Common myeloid progenitor, CD34-positive (primary cell): ENCODE measurements around the gene SLC39A13.
A peak's percentile ranks its signal among the peaks of the same experiment; 100 is the strongest.

Source experiments
- CTCF ChIA-PET: fragments of 350-600 bp; sonication (Branson Sonifier 250); formaldehyde crosslinking; loops from one replicate; lab custom pipeline; 2021; ENCODE audit warnings: antibody characterized with exemption; lab: Charles Lee
- POLR2A ChIA-PET: fragments of 350-600 bp; sonication (Branson Sonifier 250); formaldehyde crosslinking; loops from one replicate; lab custom pipeline; 2021; ENCODE audit warnings: antibody characterized with exemption; lab: Charles Lee
- DNase-seq, 3 donors: peaks; one replicate each; pipeline versions ENCODE4 v3.0.0 to v3.0.0-alpha.2; 2013
- H3K27ac ChIP-seq, 2 experiments: 1 replicate in 1 of 2; 2 replicates in 1 of 2; pipeline ENCODE4 v1.7.0; 2013; ENCODE audit warnings: inconsistent platforms in 2 of 2, low read length in 2 of 2, mild to moderate bottlenecking in 2 of 2, low read depth in 1 of 2, moderate library complexity in 1 of 2; ENCODE audit not compliant: severe bottlenecking in 2 of 2, insufficient read depth in 1 of 2, poor library complexity in 1 of 2
- H3K27me3 ChIP-seq, 5 experiments: replicated peaks in 2 of 5; 1 replicate in 3 of 5; 2 replicates in 2 of 5; pipeline versions ENCODE4 v1.6.1 to v1.7.0; 2013; ENCODE audit warnings: low read length in 4 of 5, mild to moderate bottlenecking in 2 of 5, moderate library complexity in 2 of 5, inconsistent platforms in 1 of 5; ENCODE audit not compliant: insufficient read depth in 5 of 5, control insufficient read depth in 4 of 5
- H3K36me3 ChIP-seq, 4 experiments: 1 replicate in 2 of 4; 2 replicates in 2 of 4; pipeline versions ENCODE4 v1.6.1 to v1.7.0; 2013; ENCODE audit warnings: low read length in 3 of 4, control low read depth in 1 of 4, mild to moderate bottlenecking in 1 of 4; ENCODE audit not compliant: control insufficient read depth in 4 of 4, insufficient read depth in 4 of 4
- H3K4me1 ChIP-seq, 4 experiments: 1 replicate in 3 of 4; 2 replicates in 1 of 4; pipeline versions ENCODE4 v1.6.1 to v1.7.1; 2013; ENCODE audit warnings: low read length in 3 of 4, mild to moderate bottlenecking in 3 of 4, control low read depth in 1 of 4, inconsistent platforms in 1 of 4, moderate library complexity in 1 of 4; ENCODE audit not compliant: control insufficient read depth in 4 of 4, insufficient read depth in 4 of 4; ENCODE audit errors: control extremely low read depth in 1 of 4
- H3K4me3 ChIP-seq, 7 experiments: 1 replicate in 4 of 7; 2 replicates in 3 of 7; pipeline versions ENCODE4 v1.5.1 to v1.7.0; 2013; ENCODE audit warnings: mild to moderate bottlenecking in 7 of 7, low read length in 6 of 7, moderate library complexity in 6 of 7, inconsistent platforms in 2 of 7, low read depth in 2 of 7, control low read depth in 1 of 7; ENCODE audit not compliant: insufficient read depth in 4 of 7, control insufficient read depth in 1 of 7; ENCODE audit errors: extremely low read depth in 1 of 7
- H3K9me3 ChIP-seq, 5 experiments: 1 replicate in 4 of 5; 2 replicates in 1 of 5; pipeline versions ENCODE4 v1.6.1 to v1.7.1; 2013; ENCODE audit warnings: low read length in 4 of 5, mild to moderate bottlenecking in 2 of 5, inconsistent platforms in 1 of 5, low read depth in 1 of 5, moderate library complexity in 1 of 5; ENCODE audit not compliant: control insufficient read depth in 4 of 5, insufficient read depth in 2 of 5; ENCODE audit errors: control extremely low read depth in 1 of 5
- WGBS: methylation state at CpG from one replicate; pipeline ENCODE4 v1.1.5; 2013; ENCODE audit not compliant: insufficient coverage; 5-methylcytosine and 5-hydroxymethylcytosine counted together

SLC39A13 gene

DNA sequence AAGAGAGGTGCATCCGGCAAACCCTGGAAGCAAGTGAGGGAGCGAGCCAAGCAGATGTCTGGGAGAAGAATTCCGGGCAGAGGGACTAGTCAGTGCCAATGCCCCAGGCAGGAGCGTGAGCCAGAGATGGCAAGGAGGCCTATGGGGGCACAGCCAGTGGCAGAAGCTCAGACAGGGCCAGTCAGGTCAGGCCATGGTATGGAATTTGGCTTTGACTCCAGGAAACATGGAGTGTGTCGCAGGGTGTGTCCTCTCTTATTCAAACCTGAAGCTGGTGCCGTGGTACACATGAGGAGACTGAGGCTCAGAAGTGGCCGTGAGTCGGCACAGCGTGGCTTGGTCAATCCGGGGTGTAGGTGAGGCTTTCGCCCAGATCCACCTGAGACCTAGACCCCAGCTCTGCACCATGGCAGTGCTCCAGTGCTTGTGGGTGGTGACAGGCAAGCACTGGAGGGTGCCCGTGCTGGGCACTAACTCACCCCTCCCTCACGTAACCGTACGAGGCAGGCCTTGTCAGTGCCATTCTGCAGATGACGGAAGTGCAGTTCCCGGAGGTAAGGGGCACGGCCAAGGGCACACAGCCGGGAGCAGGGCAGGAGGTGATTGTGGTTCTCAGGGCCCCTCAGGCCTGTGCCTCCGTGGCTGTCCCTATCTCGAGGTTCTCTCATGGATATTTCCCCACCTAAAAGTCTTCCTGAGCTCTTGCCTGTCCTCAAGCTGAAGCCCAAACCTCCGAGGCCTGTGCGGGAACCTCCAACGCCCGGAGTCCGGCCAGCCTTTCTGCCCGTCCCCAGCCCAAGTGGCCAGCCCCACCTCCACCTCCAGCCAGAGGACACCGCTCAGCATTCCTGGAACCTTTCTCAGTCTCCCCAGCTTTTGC, 19.5 kb upstream of the SLC39A13 start:
- no peak for DNase-seq
- Histone ChIP-seq H3K27me3 (no peaks in the 10 kb centered on the region), H3K27ac (no peak overlapping the region), H3K36me3 (peaks cover 0 to 6% (median 0%) of the 10 kb centered on the region in 4 experiments), H3K4me1 (peaks cover 6 to 62% (median 61%) of the 10 kb centered on the region in 4 experiments), H3K9me3 (no peaks in the 10 kb centered on the region), H3K4me3 (peak overlapping the region in 2 of 7 experiments; percentile 19 to 34)
- WGBS = 88% methylated on average over 25 of the region's 28 CpGs
- ChIA-PET CTCF (interaction anchor here (1.2 to 13.8 kb wide), 7 partner anchors 9 to 64 kb away, joined by 3 to 138 read pairs (median 12); partner anchors contain the start of genes SLC39A13 and SPI1), POLR2A (interaction anchor here (0.6 to 2.7 kb wide), 4 partner anchors 10 to 29 kb away, joined by 3 to 15 read pairs (median 4); partner anchors contain the start of gene SPI1)

DNA sequence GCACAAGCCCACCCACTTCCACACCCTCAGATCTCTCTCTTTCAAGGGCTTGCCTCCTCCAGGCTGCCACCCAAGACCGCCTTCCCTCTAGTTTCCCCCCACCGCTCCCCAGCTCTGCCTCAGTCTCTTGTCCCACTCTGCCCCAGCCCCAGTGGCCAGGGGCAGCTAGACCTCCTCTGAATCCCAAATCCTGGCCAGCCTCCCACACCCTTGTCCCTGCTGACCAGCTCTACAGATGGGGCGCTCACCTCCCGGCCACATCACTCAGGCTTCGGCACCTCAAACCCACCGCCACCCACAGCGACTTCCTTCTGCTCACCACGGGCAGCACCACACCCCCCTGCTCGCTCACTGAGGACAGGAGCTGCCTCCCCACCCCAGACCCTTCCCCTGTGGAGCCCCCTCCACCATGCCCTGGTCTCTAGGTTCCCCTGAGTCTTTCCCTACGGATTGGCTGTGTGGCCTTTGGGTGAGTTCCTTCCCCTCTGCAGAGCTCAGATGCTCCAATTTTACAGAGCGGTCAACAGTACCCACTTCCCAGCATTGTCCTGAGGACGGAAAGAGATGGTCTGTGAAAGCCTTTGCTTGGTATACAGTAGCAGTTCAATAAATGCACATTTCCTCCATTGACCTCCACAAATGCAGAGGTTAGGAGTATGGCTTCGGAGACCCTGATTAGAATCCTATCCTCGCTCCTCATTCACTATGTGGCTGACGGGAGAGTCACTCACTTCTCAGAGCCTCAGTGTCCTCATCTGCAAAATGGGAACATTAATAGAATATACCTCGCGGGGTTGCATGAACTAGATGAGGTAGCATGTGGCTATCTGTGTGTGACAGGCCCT, 18.6 kb upstream of the SLC39A13 start:
- Histone ChIP-seq H3K27me3 (no peaks in the 10 kb centered on the region), H3K36me3 (peaks cover 0 to 6% (median 0%) of the 10 kb centered on the region in 4 experiments), H3K4me1 (peaks cover 6 to 71% (median 70%) of the 10 kb centered on the region in 4 experiments), H3K4me3 (peak overlapping the region in 1 of 7 experiments; percentile 43), H3K27ac (no peak overlapping the region), H3K9me3 (no peaks in the 10 kb centered on the region)
- ChIA-PET POLR2A (interaction anchor here (0.6 to 2.7 kb wide), 3 partner anchors 10 to 30 kb away, joined by 3 to 15 read pairs (median 5); partner anchors contain the start of gene SPI1), CTCF (interaction anchor here (1.2 to 13.8 kb wide), 6 partner anchors 10 to 63 kb away, joined by 3 to 138 read pairs (median 38); partner anchors contain the start of genes SLC39A13 and SPI1)
- WGBS = 45% methylated on average over 11 of the region's 17 CpGs
- peak in 1 of 3 donors; percentile 59 for DNase-seq

DNA sequence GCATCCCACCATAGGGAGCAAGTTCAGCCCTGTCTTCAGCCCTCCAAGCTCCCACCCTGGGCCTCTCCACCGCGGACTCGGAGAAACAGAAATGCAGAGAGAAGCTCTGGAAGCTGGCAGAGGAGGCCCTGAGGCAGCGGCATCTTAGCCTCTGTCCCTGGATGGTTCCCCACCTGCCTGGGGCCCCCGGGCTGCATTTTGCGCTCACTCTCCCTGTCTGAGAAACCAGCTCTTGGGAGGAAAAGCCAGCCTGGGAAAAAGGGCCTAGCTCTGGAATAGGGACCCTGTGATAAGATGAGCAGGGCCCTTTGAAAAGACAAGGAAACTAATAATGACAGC, 18.0 kb upstream of the SLC39A13 start:
- ChIA-PET CTCF (interaction anchor here (1.2 to 13.8 kb wide), 6 partner anchors 9 to 62 kb away, joined by 3 to 138 read pairs (median 38); partner anchors contain the start of genes SLC39A13 and SPI1), POLR2A (interaction anchor here (1.0 to 5.2 kb wide), 3 partner anchors 10 to 13 kb away, joined by 5 to 68 read pairs (median 15); partner anchors contain the start of gene SPI1)
- no peak for DNase-seq
- H3K27ac ChIP-seq = peak overlapping the region in 1 of 2 experiments; percentile 25
- WGBS = 94% methylated on average over 6 of the region's 6 CpGs
- peaks cover 0 to 6% (median 0%) of the 10 kb centered on the region in 4 experiments for H3K36me3 ChIP-seq
- H3K27me3 ChIP-seq = no peaks in the 10 kb centered on the region
- no peak overlapping the region for H3K4me3 ChIP-seq
- peaks cover 6 to 77% (median 75%) of the 10 kb centered on the region in 4 experiments for H3K4me1 ChIP-seq
- H3K9me3 ChIP-seq = no peaks in the 10 kb centered on the region

DNA sequence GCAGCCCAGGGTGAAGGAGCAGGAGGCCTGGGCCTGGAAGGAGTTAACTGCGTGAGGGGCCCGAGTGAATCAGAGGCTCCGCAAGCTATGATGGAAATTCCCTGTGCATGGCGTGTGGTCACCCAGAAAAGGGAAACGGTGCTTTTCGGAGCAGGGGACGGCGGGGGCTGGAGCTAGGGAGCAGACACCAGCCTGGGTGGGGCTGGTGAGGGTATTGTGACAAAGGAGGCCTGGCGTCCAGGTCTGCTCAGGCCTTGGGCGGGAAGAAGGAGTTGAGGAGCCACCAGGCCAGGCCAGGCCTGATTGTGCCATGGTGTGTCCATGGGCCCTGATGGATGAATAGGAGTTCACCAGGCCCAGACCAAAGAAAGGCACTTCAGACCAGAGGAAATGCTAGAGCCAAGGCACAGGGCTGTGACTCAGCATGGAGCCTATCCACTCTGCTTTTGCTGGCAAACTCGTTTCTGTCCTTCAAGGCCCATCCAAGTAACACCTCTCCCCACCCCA, 17.3 kb upstream of the SLC39A13 start:
- CTCF ChIA-PET = interaction anchor here (2.2 to 13.8 kb wide), 4 partner anchors 9 to 18 kb away, joined by 12 to 138 read pairs (median 100); partner anchors contain the start of genes SLC39A13 and SPI1
- peak in 2 of 3 donors; percentile 59 to 69 for DNase-seq

DNA sequence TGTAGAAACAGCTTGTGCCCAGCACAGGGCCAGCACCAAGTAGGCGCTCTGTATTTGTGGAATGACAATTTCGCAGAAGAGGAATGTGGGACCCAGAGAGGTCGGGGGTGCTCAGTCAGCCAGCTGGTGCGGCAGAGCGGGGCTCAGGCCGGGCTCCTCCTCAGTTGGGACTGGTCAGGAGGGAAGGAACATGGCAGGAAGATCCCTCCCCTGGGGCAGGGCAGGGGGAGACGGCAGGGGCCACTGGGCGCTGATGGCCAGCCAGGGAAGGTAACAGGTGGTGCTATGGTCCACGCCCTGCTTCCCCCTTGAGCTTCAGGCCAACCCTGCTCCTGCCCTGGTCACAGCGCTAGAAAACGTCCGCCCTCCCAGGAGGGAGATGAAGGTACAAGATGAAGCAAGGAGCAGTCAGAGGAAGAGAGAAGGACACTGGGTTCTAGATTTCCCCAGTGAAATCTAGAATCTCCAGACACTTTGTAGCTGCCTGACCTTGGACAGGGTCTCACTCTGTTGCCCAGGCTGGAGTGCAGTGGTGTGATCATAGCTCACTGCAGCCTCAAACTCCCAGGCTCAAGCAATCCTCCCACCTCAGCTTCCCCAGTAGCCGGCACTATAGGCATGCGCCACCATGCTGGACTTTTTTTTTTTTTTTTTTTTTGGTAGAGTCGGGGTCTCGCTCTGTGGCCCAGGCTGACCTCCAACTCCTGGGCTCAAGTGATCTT, 16.5 kb upstream of the SLC39A13 start:
- ChIA-PET CTCF (interaction anchor here (0.6 to 13.8 kb wide), 6 partner anchors 8 to 389 kb away, joined by 3 to 138 read pairs (median 38); partner anchors contain the start of genes SLC39A13 and SPI1), POLR2A (interaction anchor here (0.6 to 5.2 kb wide), 6 partner anchors 8 to 31 kb away, joined by 3 to 68 read pairs (median 4); partner anchors contain the start of genes SLC39A13 and SPI1)
- 95% methylated on average over 13 of the region's 16 CpGs for WGBS
- H3K36me3 ChIP-seq = peaks cover 0 to 6% (median 0%) of the 10 kb centered on the region in 4 experiments
- DNase-seq = no peak
- peaks cover 9 to 88% (median 87%) of the 10 kb centered on the region in 4 experiments for H3K4me1 ChIP-seq
- no peaks in the 10 kb centered on the region for H3K9me3 ChIP-seq
- no peaks in the 10 kb centered on the region for H3K27me3 ChIP-seq
- H3K4me3 ChIP-seq = peak overlapping the region in 1 of 7 experiments; percentile 60
- H3K27ac ChIP-seq = no peak overlapping the region

More for the DNA sequence above, 17.3 kb upstream of the SLC39A13 start:
- Histone ChIP-seq H3K9me3 (no peaks in the 10 kb centered on the region), H3K36me3 (peaks cover 0 to 6% (median 0%) of the 10 kb centered on the region in 4 experiments), H3K27ac (no peak overlapping the region), H3K4me3 (no peak overlapping the region), H3K4me1 (peaks cover 9 to 84% (median 83%) of the 10 kb centered on the region in 4 experiments), H3K27me3 (no peaks in the 10 kb centered on the region)
- WGBS = 77% methylated on average over 11 of the region's 11 CpGs
- POLR2A ChIA-PET = interaction anchor here (1.2 to 5.2 kb wide), 2 partner anchors 9 to 14 kb away, joined by 8 to 68 read pairs; partner anchors contain the start of gene SPI1
